Amniotic stem cell (primary cell): ENCODE measurements around the gene ZBTB7B.
"Not testable (repeated sequence)": the region's sequence is repeated elsewhere in the genome, so short reads cannot be mapped to it uniquely, and the experiment has no call there.

Experiments
- DNase-seq: peaks from one replicate; lab custom pipeline; 2025; lab: John Stamatoyannopoulos, UW

Gene ZBTB7B

DNA sequence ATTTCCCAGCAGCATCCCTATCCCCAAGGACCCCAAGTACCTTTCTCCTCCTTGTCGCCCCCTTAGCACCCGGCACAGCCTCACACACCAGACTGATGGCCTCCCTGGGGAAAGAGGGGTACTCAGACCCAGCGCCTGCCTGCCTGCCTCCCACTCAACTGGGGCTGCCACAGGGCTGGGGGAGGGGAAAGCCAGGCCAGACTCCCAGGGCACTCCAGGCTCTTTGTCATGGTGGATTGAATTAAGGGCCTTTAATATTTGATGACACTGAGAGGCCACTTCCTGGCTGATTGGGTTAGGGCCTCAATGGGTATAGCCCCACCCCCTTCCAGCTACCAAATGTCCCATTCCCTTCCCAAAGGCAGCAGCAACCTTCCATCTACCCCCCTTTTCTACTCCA lies 33.9 kb upstream of the ZBTB7B start:
- no peak for DNase-seq

DNA sequence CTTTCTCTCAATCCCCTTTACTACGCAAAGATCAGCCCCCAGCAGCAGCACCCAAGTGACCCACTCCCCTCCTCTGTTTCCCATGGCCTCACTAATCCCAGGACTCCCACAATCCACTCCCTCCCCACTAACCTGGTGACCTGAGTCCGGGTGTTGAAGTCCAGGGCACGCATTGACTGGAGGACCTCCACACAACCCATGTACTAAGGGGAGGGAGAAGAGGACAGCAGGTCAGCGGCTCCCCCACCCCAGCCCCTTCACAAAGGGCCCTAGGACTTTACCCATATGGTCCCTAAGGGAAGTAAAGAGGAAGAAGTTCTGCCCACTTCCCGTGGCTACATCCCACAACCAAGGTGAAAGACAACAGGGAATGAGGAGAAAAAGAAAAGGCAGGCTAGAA lies 33.4 kb upstream of the ZBTB7B start:
- DNase-seq, result no peak

- DNase-seq, result no peak
Measured at GRCh38 chr1:154969860-154970452, 32.6 kb upstream of the ZBTB7B start.

- DNase-seq, result peak; percentile 88
Measured at GRCh38 chr1:154970631-154971340, 31.8 kb upstream of the ZBTB7B start, which contains the start of gene SHC1. Gene SHC1 (minus strand): TSS chr1:154970747. CDS start chr1:154970526, 221 bp downstream.

GRCh38 chr1:154971341-154971998 lies 31.1 kb upstream of the ZBTB7B start:
- no peak for DNase-seq

GRCh38 chr1:154972213-154972516 lies 30.4 kb upstream of the ZBTB7B start:
- DNase-seq, result no peak

DNA sequence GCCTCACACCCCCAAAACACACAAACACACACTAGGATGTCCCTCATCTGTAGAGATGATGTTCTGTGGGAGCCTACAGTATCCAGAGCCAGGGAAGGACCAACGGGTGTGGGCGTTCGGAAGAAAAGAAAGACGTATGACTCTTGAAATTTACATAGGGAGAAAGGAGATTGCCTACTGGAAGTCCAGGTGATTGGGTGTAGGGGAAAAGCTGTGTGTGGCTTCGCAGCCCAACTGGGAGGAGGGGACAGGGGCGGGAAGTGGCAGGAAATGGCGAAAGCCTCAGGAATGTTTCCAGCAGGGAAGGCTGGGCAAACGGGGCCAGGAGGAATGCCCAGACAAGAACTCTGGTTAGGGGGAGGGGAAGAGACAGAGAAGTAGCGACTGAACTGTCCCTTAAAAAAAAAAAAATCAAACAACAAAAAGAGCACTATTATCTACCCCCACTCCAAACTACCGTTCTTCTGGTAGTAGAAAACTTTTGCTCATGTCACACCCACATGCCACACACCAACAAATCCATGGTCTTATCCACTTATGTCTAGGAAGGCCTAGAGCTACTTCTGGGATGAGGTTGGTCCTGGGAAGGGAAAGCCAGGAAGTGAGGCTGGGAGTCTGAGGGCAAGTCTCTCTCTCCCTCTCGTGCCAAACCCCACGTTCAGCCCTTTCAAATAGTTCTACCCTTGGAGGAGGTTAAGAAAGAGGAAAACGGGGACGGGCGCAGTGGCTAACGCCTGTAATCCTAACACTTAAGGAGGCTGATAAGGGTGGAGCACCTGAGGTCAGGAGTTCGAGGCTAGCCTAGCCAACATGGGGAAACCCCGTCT lies 29.9 kb upstream of the ZBTB7B start:
- DNase-seq, result peak; percentile 65

DNA sequence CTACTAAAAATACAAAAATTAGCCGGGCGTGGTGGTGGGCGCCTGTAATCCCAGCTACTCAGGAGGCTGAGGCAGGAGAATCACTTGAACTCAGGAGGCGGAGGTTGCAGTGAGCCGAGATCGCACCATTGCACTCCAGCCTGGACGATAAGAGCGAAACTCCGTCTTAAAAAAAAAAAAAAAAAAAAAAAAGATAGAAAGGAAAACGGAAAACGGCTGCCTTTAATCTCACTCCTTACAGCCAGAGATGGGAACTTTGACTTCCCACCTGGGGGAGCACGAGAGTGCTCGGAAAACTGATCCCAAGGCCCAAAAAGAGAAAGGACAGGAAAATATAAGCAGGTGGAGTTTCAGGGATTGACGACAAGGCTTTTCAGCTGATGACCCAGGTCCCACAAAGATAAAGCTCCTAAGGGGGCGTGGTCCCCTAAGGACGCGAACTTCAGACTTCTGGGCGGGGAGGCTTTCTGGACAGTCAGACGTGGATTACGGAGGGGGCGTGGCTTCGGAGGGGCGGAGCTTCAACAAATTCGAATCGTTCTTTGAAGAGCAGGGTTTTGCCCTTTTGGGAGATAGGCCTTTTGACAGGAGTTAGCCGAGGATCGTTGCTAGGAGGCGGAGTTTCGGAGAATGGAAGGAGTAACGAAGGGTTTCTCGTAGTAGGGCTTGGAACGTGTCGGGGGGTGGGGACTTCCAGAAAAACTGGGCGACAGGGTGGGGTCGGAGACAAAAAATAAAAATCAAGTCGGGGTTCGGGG lies 29.1 kb upstream of the ZBTB7B start:
- peak; percentile 97 for DNase-seq

- DNase-seq, result peak; percentile 99
Measured at GRCh38 chr1:154974102-154974807, 28.3 kb upstream of the ZBTB7B start, which contains the start of gene CKS1B. Gene CKS1B (plus strand): TSS chr1:154974681. CDS start chr1:154974746, 65 bp downstream.

- DNase-seq, result peak; percentile 96
Measured at GRCh38 chr1:154974808-154975408, 27.7 kb upstream of the ZBTB7B start.

DNA sequence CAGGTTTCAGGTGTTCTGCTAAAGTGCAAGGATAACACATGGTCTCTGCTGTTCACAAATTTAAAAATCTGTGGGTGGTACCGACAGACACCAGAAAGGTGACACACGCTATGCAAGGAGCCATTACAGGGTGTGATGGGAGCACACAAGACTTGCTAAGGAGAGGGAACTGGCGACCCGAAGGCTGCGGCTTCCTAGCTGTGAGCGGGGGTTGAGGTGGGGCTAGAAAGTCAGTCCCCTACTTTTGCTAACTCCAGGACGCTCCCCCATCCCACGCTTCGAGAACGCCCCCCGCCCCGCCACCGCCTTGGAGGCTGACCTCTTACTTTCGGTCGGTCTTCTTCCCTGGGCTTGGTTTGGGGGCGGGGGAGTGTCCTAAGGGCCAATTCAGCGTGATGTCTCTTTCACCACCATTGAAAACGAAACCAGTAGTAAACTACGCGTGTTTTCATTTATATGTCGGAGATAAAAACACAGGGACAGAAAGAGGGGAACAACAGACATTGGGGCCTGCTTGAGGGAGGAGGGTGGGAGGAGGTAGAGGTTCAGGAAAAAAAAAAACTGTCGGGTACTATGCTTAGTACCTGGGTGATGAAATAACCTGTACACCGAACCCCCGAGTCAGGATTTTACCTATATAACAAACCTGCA lies 27.1 kb upstream of the ZBTB7B start:
- no peak for DNase-seq

DNA sequence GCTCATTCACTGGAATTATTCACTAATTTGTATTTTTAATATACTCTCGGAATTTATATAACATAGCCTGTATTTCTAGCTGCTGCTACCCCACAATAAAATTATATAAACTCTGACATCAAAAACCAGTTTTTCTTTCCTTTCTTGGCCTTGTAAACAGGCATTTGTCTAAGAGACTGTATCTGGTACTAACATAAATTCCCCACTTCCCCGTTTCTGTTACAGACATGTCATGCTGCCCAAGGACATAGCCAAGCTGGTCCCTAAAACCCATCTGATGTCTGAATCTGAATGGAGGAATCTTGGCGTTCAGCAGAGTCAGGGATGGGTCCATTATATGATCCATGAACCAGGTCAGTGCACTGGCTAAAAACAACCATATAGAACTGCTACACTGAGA lies 24.8 kb upstream of the ZBTB7B start:
- not testable (repeated sequence) for DNase-seq

- no peak for DNase-seq
Measured at GRCh38 chr1:154978360-154978759, 24.2 kb upstream of the ZBTB7B start.

GRCh38 chr1:154982341-154982740 lies 20.3 kb upstream of the ZBTB7B start:
- no peak for DNase-seq

DNA sequence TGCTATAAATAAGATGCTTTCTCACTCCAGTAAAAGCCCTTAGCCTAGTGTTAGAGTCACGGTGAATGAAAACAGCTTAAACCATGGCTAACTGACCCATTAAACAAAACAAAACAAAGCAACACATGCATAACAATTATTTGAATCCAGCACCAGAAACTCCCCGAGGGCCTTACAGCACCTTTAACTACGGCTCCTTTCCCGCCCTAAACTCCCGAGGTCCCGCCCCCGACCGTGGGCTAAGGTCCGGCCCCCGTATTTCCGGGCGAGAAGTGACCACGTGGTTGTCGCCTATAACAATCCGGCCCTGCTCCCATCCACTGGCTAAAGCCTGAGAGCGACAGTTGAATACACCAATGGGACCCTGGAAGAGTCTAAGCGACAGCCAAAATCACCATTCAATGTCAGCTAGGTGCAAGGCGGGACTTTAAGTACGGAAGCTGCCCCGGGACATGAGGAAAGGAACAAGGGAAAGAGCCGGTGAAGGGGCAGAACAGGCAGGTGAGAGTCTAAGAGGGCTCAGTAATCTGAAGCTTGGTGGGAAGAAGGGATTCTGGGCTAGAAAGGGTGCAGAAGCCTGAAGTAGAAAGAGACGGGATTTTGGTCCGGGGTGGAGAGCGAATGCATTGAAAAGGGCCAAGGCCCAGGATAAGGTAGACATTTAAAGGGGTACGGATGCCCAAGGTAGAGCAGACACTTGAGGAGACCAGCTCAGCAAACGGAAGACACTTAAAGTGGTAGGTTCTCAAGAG lies 19.5 kb upstream of the ZBTB7B start, which contains the start of gene FLAD1:
Gene FLAD1, plus strand, starts transcription at position 448 of the 752 bp plus-strand sequence. CDS start 351 bp downstream, outside the sequence.
- DNase-seq, result peak; percentile 98

- no peak for DNase-seq
Measured at GRCh38 chr1:154983776-154984466, 18.7 kb upstream of the ZBTB7B start.

DNA sequence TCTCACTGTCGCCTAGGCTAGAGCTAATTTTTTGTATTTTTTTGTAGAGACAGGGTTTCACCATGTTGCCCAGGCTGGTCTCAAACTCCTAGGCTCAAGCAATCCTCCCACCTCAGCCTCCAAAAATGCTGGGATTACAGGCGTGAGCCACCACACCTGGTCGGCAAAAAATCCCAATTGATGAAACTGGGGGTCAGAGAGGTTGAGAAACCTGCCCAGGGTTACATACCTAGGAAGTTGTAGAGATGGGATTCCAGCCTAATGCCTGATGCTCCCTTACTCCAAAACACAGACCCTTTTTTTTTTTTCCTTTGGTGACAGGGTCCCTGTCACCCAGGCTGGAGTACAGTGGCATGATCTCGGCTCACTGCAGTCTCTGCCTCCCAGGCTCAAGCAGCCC lies 15.9 kb upstream of the ZBTB7B start:
- DNase-seq, result not testable (repeated sequence)

- DNase-seq, result no peak
Measured at GRCh38 chr1:154987326-154987725, 15.3 kb upstream of the ZBTB7B start.
